ENCODE results near the gene FILIP1. TPM values are rescaled to one million over a fixed set of nuclear protein-coding genes. Genes with fewer than 3 reads are reported as not detected.
A peak's percentile ranks its signal among the peaks of the same experiment; 100 is the strongest.

The FILIP1 gene
- total RNA-seq, 6 experiments from 2014 or later = 0.09 to 0.24 (median 0.12) TPM

- no peak overlapping the region for H3K27ac Mint-ChIP-seq
These were observed 111.5 kb downstream of the FILIP1 start for GRCh38 chr6:75381877-75382633.

GRCh38 chr6:75379536-75379935 lies 114.1 kb downstream of the FILIP1 start:
- no peak overlapping the region for H3K4me3 Mint-ChIP-seq
- H3K27me3 Mint-ChIP-seq (ENCODE audit: insufficient read depth) = peaks cover 6% of the 10 kb centered on the region; the same call in 1 of the 2 replicates
- H3K9me3 Mint-ChIP-seq = no peaks in the 10 kb centered on the region
- H3K27ac Mint-ChIP-seq = no peak overlapping the region
- TF ChIP-seq, protein P1, sequence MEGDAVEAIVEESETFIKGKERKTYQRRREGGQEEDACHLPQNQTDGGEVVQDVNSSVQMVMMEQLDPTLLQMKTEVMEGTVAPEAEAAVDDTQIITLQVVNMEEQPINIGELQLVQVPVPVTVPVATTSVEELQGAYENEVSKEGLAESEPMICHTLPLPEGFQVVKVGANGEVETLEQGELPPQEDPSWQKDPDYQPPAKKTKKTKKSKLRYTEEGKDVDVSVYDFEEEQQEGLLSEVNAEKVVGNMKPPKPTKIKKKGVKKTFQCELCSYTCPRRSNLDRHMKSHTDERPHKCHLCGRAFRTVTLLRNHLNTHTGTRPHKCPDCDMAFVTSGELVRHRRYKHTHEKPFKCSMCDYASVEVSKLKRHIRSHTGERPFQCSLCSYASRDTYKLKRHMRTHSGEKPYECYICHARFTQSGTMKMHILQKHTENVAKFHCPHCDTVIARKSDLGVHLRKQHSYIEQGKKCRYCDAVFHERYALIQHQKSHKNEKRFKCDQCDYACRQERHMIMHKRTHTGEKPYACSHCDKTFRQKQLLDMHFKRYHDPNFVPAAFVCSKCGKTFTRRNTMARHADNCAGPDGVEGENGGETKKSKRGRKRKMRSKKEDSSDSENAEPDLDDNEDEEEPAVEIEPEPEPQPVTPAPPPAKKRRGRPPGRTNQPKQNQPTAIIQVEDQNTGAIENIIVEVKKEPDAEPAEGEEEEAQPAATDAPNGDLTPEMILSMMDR (IDR thresholded peaks at IDR 0.05) = no peak
- no peak for DNase-seq
- H3K4me1 Mint-ChIP-seq (ENCODE audit: low read depth) = peaks cover 42% of the 10 kb centered on the region
- H3K36me3 Mint-ChIP-seq (ENCODE audit: low read depth) = no peaks in the 10 kb centered on the region

More at GRCh38 chr6:75381877-75382633, 111.5 kb downstream of the FILIP1 start:
- Mint-ChIP-seq H3K4me1 (ENCODE audit: low read depth) (peaks cover 29% of the 10 kb centered on the region), H3K27me3 (ENCODE audit: insufficient read depth) (peaks cover 6% of the 10 kb centered on the region; the same call in 1 of the 2 replicates), H3K4me3 (no peak overlapping the region), H3K36me3 (ENCODE audit: low read depth) (no peaks in the 10 kb centered on the region), H3K9me3 (no peaks in the 10 kb centered on the region)
- no peak for DNase-seq
- TF ChIP-seq, protein P1 (IDR thresholded peaks at IDR 0.05) = no peak

DNA sequence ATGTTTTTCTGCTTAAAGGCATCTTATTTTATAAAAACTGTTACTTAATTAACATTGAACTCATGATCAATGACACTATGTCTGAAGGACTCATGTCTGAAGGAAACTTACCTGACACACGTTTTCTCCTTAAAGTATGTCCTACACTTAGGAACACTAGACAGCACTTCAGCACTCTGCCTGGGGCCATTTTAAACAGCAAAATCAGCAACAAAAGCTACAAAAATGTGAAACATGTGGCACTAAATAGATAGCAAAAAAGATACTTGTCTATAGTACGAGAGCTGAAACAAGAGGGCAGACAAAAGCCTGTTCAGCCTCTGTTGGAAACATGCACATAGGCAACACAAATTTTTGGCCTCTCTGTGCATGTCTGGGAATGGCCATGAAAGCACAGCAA lies 115.5 kb downstream of the FILIP1 start:
- H3K4me1 Mint-ChIP-seq (ENCODE audit: low read depth) = peaks cover 42% of the 10 kb centered on the region
- TF ChIP-seq, protein P1 (IDR thresholded peaks at IDR 0.05) = no peak

DNA sequence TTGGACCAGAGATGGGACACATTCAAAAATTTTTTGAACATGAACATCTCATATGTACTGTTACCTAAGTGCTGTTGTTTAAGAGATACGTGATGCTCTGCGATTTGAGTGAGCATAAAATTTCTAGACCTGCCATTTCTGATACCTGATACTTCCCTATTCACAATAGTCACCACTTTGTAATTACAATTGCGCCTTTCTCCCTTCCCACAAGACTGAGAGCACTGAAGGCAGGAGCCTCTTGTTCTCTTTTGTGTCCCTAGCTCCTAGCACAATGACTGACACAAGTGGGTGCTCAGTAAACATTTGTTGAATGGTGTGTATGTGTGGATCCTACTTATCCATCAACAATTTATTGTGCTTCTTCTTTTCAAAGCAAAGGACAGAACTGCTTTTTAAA lies 116.2 kb downstream of the FILIP1 start:
- Mint-ChIP-seq H3K27me3 (ENCODE audit: insufficient read depth) (peaks cover 7% of the 10 kb centered on the region; the same call in 1 of the 2 replicates), H3K36me3 (ENCODE audit: low read depth) (no peaks in the 10 kb centered on the region), H3K4me1 (ENCODE audit: low read depth) (peaks cover 39% of the 10 kb centered on the region), H3K4me3 (no peak overlapping the region), H3K27ac (no peak overlapping the region), H3K9me3 (no peaks in the 10 kb centered on the region)
- TF ChIP-seq, protein P1 (IDR thresholded peaks at IDR 0.05) = no peak
- no peak for DNase-seq

More for the DNA sequence above, 115.5 kb downstream of the FILIP1 start:
- Mint-ChIP-seq H3K9me3 (no peaks in the 10 kb centered on the region), H3K4me3 (no peak overlapping the region), H3K27ac (no peak overlapping the region), H3K27me3 (ENCODE audit: insufficient read depth) (peaks cover 6% of the 10 kb centered on the region; the same call in 1 of the 2 replicates), H3K36me3 (ENCODE audit: low read depth) (no peaks in the 10 kb centered on the region)
- DNase-seq = no peak

DNA sequence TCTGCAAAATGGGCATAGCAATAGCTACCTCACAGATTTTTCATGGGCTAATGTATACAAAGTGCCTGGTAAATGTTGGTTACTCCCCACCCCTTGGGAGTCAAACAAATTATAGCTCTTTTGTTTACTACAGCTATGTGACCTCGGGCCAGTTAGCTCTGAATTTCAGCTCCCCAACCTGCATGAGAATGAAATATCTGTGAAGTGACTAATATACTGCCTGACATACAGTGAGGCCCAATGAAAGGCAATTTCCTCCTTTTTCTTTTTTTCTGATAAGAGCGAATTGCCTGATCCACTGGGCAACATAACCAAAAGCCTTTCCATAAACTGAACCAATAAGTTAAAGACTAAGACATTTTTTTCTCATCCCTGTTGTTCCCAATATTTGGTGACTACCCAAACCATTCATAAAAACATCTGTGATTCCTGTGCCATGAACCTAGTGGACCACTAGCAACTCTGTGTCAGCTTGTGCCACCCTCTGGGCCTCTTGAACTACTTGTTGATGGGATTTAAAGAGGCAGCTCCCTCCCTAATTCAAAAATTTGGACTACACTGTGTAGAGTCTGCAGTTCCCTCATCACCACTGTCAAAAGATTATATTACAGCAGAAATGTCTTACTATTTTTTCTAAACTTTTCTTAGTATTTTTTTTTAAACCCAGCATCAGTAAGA lies 117.1 kb downstream of the FILIP1 start:
- Mint-ChIP-seq H3K9me3 (no peaks in the 10 kb centered on the region), H3K4me1 (ENCODE audit: low read depth) (peaks cover 32% of the 10 kb centered on the region), H3K27me3 (ENCODE audit: insufficient read depth) (peaks cover 7% of the 10 kb centered on the region; the same call in 1 of the 2 replicates), H3K36me3 (ENCODE audit: low read depth) (no peaks in the 10 kb centered on the region), H3K27ac (peak overlapping the region; percentile 22; the same call in 1 of the 2 replicates), H3K4me3 (peak overlapping the region; percentile 13; the same call in 1 of the 2 replicates)
- TF ChIP-seq, protein P1 (IDR thresholded peaks at IDR 0.05) = no peak
- peak; percentile 34 for DNase-seq
